ENCODE measurements around the gene KLHL40.

DNA sequence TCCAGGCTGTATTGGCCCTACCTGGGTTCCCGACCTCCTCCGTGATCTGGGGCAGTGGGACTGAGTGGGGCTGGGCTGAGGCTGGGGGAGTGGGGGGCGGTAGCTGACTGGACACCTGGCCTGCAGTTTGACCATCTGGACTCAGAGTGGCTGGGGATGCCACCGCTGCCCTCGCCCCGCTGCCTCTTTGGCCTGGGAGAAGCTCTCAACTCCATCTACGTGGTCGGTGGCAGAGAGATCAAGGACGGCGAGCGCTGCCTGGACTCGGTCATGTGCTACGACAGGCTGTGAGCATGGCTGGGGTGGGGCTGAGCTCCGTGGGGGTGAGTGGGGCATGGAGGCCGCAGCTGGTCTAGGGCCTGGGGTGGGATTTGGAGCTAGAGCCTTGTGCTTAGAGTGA is 2.7 kb downstream of the KLHL40 start:
- TF ChIP-seq, protein P1, sequence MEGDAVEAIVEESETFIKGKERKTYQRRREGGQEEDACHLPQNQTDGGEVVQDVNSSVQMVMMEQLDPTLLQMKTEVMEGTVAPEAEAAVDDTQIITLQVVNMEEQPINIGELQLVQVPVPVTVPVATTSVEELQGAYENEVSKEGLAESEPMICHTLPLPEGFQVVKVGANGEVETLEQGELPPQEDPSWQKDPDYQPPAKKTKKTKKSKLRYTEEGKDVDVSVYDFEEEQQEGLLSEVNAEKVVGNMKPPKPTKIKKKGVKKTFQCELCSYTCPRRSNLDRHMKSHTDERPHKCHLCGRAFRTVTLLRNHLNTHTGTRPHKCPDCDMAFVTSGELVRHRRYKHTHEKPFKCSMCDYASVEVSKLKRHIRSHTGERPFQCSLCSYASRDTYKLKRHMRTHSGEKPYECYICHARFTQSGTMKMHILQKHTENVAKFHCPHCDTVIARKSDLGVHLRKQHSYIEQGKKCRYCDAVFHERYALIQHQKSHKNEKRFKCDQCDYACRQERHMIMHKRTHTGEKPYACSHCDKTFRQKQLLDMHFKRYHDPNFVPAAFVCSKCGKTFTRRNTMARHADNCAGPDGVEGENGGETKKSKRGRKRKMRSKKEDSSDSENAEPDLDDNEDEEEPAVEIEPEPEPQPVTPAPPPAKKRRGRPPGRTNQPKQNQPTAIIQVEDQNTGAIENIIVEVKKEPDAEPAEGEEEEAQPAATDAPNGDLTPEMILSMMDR (IDR thresholded peaks at IDR 0.05), result no peak
- no peak for TF ChIP-seq POLR2A (IDR thresholded peaks at IDR 0.05)
